DND-41 (cell line): ENCODE data around the gene TUBA4A.
A peak's percentile ranks its signal among the peaks of the same experiment; 100 is the strongest.
"Not testable (repeated sequence)": the region's sequence is repeated elsewhere in the genome, so short reads cannot be mapped to it uniquely, and the experiment has no call there.

Experiments used
- ATAC-seq: fragments of 200-7000 bp; cut with Tn5 transposase; 3 replicates; pipeline ENCODE4 v1.9.1; 2021; ENCODE audit warnings: low read depth; ENCODE audit not compliant: insufficient read depth
- DNase-seq: peaks from one replicate; pipeline ENCODE4 v3.0.0-alpha.2; 2020
- H2AFZ ChIP-seq: 2 replicates; pipeline ENCODE4 v1.6.0; 2012; ENCODE audit warnings: low read depth, low read length
- H3K27ac ChIP-seq: 2 replicates; pipeline ENCODE4 v1.5.1; 2012; ENCODE audit warnings: low read length, inconsistent platforms
- H3K27me3 ChIP-seq: fragments of 200-600 bp; sonication (generic); 2 replicates; pipeline ENCODE4 v1.6.0; 2012; ENCODE audit warnings: low read length, mild to moderate bottlenecking, inconsistent platforms; ENCODE audit not compliant: insufficient read depth, poor library complexity
- H3K36me3 ChIP-seq: 2 replicates; pipeline ENCODE4 v1.5.1; 2012; ENCODE audit warnings: low read length, inconsistent platforms; ENCODE audit not compliant: insufficient read depth
- H3K4me1 ChIP-seq: 2 replicates; pipeline ENCODE4 v1.5.1; 2012; ENCODE audit warnings: mild to moderate bottlenecking, low read length; ENCODE audit not compliant: insufficient read depth
- H3K4me2 ChIP-seq: 2 replicates; pipeline ENCODE4 v1.6.0; 2012; ENCODE audit warnings: mild to moderate bottlenecking, moderate library complexity, low read length, inconsistent platforms; ENCODE audit not compliant: insufficient read depth
- H3K4me3 ChIP-seq, 2 experiments: fragments of 200-600 bp in 1 of 2; shearing (Covaris generic) in 1 of 2; 2 replicates each; pipeline ENCODE4 v1.5.1; 2012 to 2016; ENCODE audit warnings: inconsistent platforms in 2 of 2, low read length in 2 of 2, mild to moderate bottlenecking in 2 of 2, low read depth in 1 of 2, moderate library complexity in 1 of 2
- H3K79me2 ChIP-seq: 2 replicates; pipeline ENCODE4 v1.6.0; 2012; ENCODE audit warnings: low read length, inconsistent platforms; ENCODE audit not compliant: insufficient read depth
- H3K9ac ChIP-seq: 2 replicates; pipeline ENCODE4 v1.6.0; 2012; ENCODE audit warnings: low read depth, mild to moderate bottlenecking, inconsistent platforms, low read length, moderate library complexity
- H3K9me3 ChIP-seq: 2 replicates; pipeline ENCODE4 v1.5.1; 2012; ENCODE audit warnings: low read length, moderate library complexity, mild to moderate bottlenecking, inconsistent platforms; ENCODE audit not compliant: insufficient read depth, severe bottlenecking
- H4K20me1 ChIP-seq: 2 replicates; pipeline ENCODE4 v1.6.0; 2012; ENCODE audit warnings: low read length; ENCODE audit not compliant: insufficient read depth
- CTCF ChIP-seq: IDR thresholded peaks from 2 replicates; pipeline ENCODE4 v1.5.1; 2012; ENCODE audit warnings: borderline replicate concordance, low read length, moderate library complexity, mild to moderate bottlenecking; ENCODE audit not compliant: poor library complexity, severe bottlenecking; ENCODE audit errors: extremely low read depth
- EZH2 ChIP-seq: IDR thresholded peaks from 3 replicates; pipeline ENCODE4 v1.6.1; 2012; ENCODE audit warnings: borderline replicate concordance, low read depth, mild to moderate bottlenecking, moderate library complexity, low read length, inconsistent platforms; ENCODE audit not compliant: severe bottlenecking

The TUBA4A gene

GRCh38 chr2:219205981-219206327 lies 47.8 kb downstream of the TUBA4A start:
- Histone ChIP-seq H3K4me3 (peak overlapping the region; percentile 19 to 70; a peak in 3 of 4 replicates), H3K9ac (peak overlapping the region; percentile 57), H3K4me1 (peaks cover 25% of the 10 kb centered on the region), H3K36me3 (peaks cover 28% of the 10 kb centered on the region), H3K27ac (peak overlapping the region; percentile 77), H4K20me1 (peaks cover 10% of the 10 kb centered on the region), H3K9me3 (no peaks in the 10 kb centered on the region), H2AFZ (peak overlapping the region; percentile 73), H3K27me3 (no peaks in the 10 kb centered on the region), H3K4me2 (peak overlapping the region; percentile 75), H3K79me2 (peaks cover 6% of the 10 kb centered on the region; the same call in 1 of the 2 replicates)
- ATAC-seq (no peak), DNase-seq (no peak)
- TF ChIP-seq CTCF, result no peak
- TF ChIP-seq EZH2, result no peak

GRCh38 chr2:219205165-219205538 lies 48.6 kb downstream of the TUBA4A start:
- no peak for ATAC-seq
- no peak overlapping the region for H3K4me2 ChIP-seq

GRCh38 chr2:219204425-219205164 lies 49.1 kb downstream of the TUBA4A start:
- ATAC-seq (no peak), DNase-seq (no peak)
- H3K79me2 ChIP-seq, result peaks cover 6% of the 10 kb centered on the region; the same call in 1 of the 2 replicates
- peaks cover 25% of the 10 kb centered on the region for H3K4me1 ChIP-seq
- H3K27me3 ChIP-seq, result no peaks in the 10 kb centered on the region
- H3K36me3 ChIP-seq, result peaks cover 15% of the 10 kb centered on the region
- no peak overlapping the region for H3K4me2 ChIP-seq
- H3K9ac ChIP-seq, result no peak overlapping the region
- TF ChIP-seq CTCF, result no peak
- H4K20me1 ChIP-seq, result peaks cover 10% of the 10 kb centered on the region
- H3K4me3 ChIP-seq, result no peak overlapping the region
- H2AFZ ChIP-seq, result no peak overlapping the region
- no peaks in the 10 kb centered on the region for H3K9me3 ChIP-seq
- no peak overlapping the region for H3K27ac ChIP-seq

More at GRCh38 chr2:219205165-219205538, 48.6 kb downstream of the TUBA4A start:
- TF ChIP-seq EZH2 (no peak), CTCF (no peak)
- Histone ChIP-seq H3K27ac (no peak overlapping the region), H3K4me3 (no peak overlapping the region), H4K20me1 (peaks cover 10% of the 10 kb centered on the region), H2AFZ (no peak overlapping the region), H3K4me1 (peaks cover 25% of the 10 kb centered on the region), H3K79me2 (peaks cover 6% of the 10 kb centered on the region; the same call in 1 of the 2 replicates), H3K27me3 (no peaks in the 10 kb centered on the region), H3K36me3 (peaks cover 20% of the 10 kb centered on the region), H3K9me3 (no peaks in the 10 kb centered on the region), H3K9ac (no peak overlapping the region)
- DNase-seq, result no peak

GRCh38 chr2:219201331-219201730 lies 52.4 kb downstream of the TUBA4A start:
- H3K4me2 ChIP-seq, H3K79me2 ChIP-seq, H3K36me3 ChIP-seq, H3K9ac ChIP-seq, H3K4me3 ChIP-seq, H3K9me3 ChIP-seq, ATAC-seq, H3K27me3 ChIP-seq, H3K27ac ChIP-seq, H4K20me1 ChIP-seq, H2AFZ ChIP-seq, H3K4me1 ChIP-seq, DNase-seq: not testable (repeated sequence)

GRCh38 chr2:219200502-219201326 lies 53.0 kb downstream of the TUBA4A start:
- not testable (repeated sequence) for H3K4me3 ChIP-seq, H3K9me3 ChIP-seq, H3K27ac ChIP-seq, H3K79me2 ChIP-seq, H3K27me3 ChIP-seq, ATAC-seq, H3K36me3 ChIP-seq, H3K4me1 ChIP-seq, H2AFZ ChIP-seq, H4K20me1 ChIP-seq, H3K9ac ChIP-seq, H3K4me2 ChIP-seq, DNase-seq
